ENCODE data around the gene TMPRSS7.
"Not testable (repeated sequence)": the region's sequence is repeated elsewhere in the genome, so short reads cannot be mapped to it uniquely, and the experiment has no call there.

Gene TMPRSS7

GRCh38 chr3:112056451-112056929 is 22.0 kb downstream of the TMPRSS7 start:
- Histone ChIP-seq H3K4ac (ENCODE audit: low read depth in 1 of 2, low read length in 2 of 2) (no peak overlapping the region), H3K9ac (ENCODE audit: low read length) (no peak overlapping the region), H3K4me2 (ENCODE audit: low read length, poor library complexity, severe bottlenecking) (no peak overlapping the region), H4K91ac (ENCODE audit: low read length) (no peak overlapping the region), H3K18ac (ENCODE audit: low read depth in 1 of 2, low read length in 2 of 2) (no peak overlapping the region), H2BK120ac (ENCODE audit: low read depth, low read length) (no peak overlapping the region), H2BK5ac (ENCODE audit: low read depth, low read length, poor library complexity, severe bottlenecking) (no peak overlapping the region), H3K4me1 (ENCODE audit: control insufficient read depth, insufficient read depth, low read depth, low read length) (peaks cover 4% of the 10 kb centered on the region), H2BK15ac (ENCODE audit: low read depth, poor library complexity, severe bottlenecking) (no peak overlapping the region), H3K9me3 (ENCODE audit: control insufficient read depth, low read length) (no peaks in the 10 kb centered on the region), H3K36me3 (ENCODE audit: control insufficient read depth in 1 of 2, insufficient read depth in 2 of 2, low read depth in 1 of 2, low read length in 2 of 2) (no peaks in the 10 kb centered on the region), H2BK12ac (ENCODE audit: low read length in 2 of 2) (no peak overlapping the region), H3K79me1 (replicated peaks; ENCODE audit: low read length, poor library complexity, severe bottlenecking) (no peaks in the 10 kb centered on the region), H3K27ac (ENCODE audit: low read length, poor library complexity, severe bottlenecking) (no peak overlapping the region), H3K4me3 (ENCODE audit: insufficient read depth in 1 of 2, low read depth in 1 of 2, low read length in 2 of 2) (peak overlapping the region in 1 of 2 experiments; percentile 34), H3K23ac (ENCODE audit: low read length in 2 of 2) (no peak overlapping the region), H2AK5ac (ENCODE audit: low read length, severe bottlenecking) (no peak overlapping the region), H4K8ac (ENCODE audit: low read length) (no peak overlapping the region), H3K14ac (ENCODE audit: low read length in 2 of 2) (no peak overlapping the region), H3K27me3 (ENCODE audit: control insufficient read depth in 1 of 2, insufficient read depth in 1 of 2, low read length in 2 of 2) (peaks cover 0 to 7% of the 10 kb centered on the region in 2 experiments), H2AFZ (ENCODE audit: low read depth, low read length) (no peak overlapping the region)
- DNase-seq: peak; percentile 56
- 75% methylated on average over 2 of the region's 6 CpGs for WGBS

GRCh38 chr3:112059497-112059896 is 25.0 kb downstream of the TMPRSS7 start:
- WGBS: 79% methylated on average over 1 of the region's 1 CpG

GRCh38 chr3:112061152-112061551 is 26.6 kb downstream of the TMPRSS7 start:
- H3K18ac ChIP-seq (ENCODE audit: low read depth in 1 of 2, low read length in 2 of 2): no peak overlapping the region
- peak overlapping the region; percentile 24 for H2BK5ac ChIP-seq (ENCODE audit: low read depth, low read length, poor library complexity, severe bottlenecking)

More at GRCh38 chr3:112059497-112059896, 25.0 kb downstream of the TMPRSS7 start:
- Histone ChIP-seq H3K14ac (ENCODE audit: low read length in 2 of 2) (no peak overlapping the region), H3K18ac (ENCODE audit: low read depth in 1 of 2, low read length in 2 of 2) (no peak overlapping the region), H2AFZ (ENCODE audit: low read depth, low read length) (no peak overlapping the region), H2AK5ac (ENCODE audit: low read length, severe bottlenecking) (no peak overlapping the region), H2BK120ac (ENCODE audit: low read depth, low read length) (no peak overlapping the region), H3K4me1 (ENCODE audit: control insufficient read depth, insufficient read depth, low read depth, low read length) (peaks cover 6% of the 10 kb centered on the region), H3K4me3 (ENCODE audit: insufficient read depth in 1 of 2, low read depth in 1 of 2, low read length in 2 of 2) (no peak overlapping the region), H3K9me3 (ENCODE audit: control insufficient read depth, low read length) (no peaks in the 10 kb centered on the region), H2BK12ac (ENCODE audit: low read length in 2 of 2) (no peak overlapping the region), H3K79me1 (replicated peaks; ENCODE audit: low read length, poor library complexity, severe bottlenecking) (no peaks in the 10 kb centered on the region), H3K27ac (ENCODE audit: low read length, poor library complexity, severe bottlenecking) (no peak overlapping the region), H3K27me3 (ENCODE audit: control insufficient read depth in 1 of 2, insufficient read depth in 1 of 2, low read length in 2 of 2) (peaks cover 0 to 7% of the 10 kb centered on the region in 2 experiments), H2BK15ac (ENCODE audit: low read depth, poor library complexity, severe bottlenecking) (no peak overlapping the region), H3K4ac (ENCODE audit: low read depth in 1 of 2, low read length in 2 of 2) (no peak overlapping the region), H3K9ac (ENCODE audit: low read length) (no peak overlapping the region), H4K8ac (ENCODE audit: low read length) (no peak overlapping the region), H3K36me3 (ENCODE audit: control insufficient read depth in 1 of 2, insufficient read depth in 2 of 2, low read depth in 1 of 2, low read length in 2 of 2) (no peaks in the 10 kb centered on the region), H4K91ac (ENCODE audit: low read length) (no peak overlapping the region), H3K23ac (ENCODE audit: low read length in 2 of 2) (no peak overlapping the region), H2BK5ac (ENCODE audit: low read depth, low read length, poor library complexity, severe bottlenecking) (no peak overlapping the region), H3K4me2 (ENCODE audit: low read length, poor library complexity, severe bottlenecking) (no peak overlapping the region)
- DNase-seq: no peak

GRCh38 chr3:112072387-112073060 is 38.0 kb downstream of the TMPRSS7 start:
- DNase-seq; H2BK5ac ChIP-seq (ENCODE audit: low read depth, low read length, poor library complexity, severe bottlenecking); H4K91ac ChIP-seq (ENCODE audit: low read length); H3K36me3 ChIP-seq (ENCODE audit: control insufficient read depth in 1 of 2, insufficient read depth in 2 of 2, low read depth in 1 of 2, low read length in 2 of 2); H3K4me3 ChIP-seq (ENCODE audit: insufficient read depth in 1 of 2, low read depth in 1 of 2, low read length in 2 of 2); H2AK5ac ChIP-seq (ENCODE audit: low read length, severe bottlenecking); H2BK15ac ChIP-seq (ENCODE audit: low read depth, poor library complexity, severe bottlenecking); H2AFZ ChIP-seq (ENCODE audit: low read depth, low read length); H3K14ac ChIP-seq (ENCODE audit: low read length in 2 of 2); H3K23ac ChIP-seq (ENCODE audit: low read length in 2 of 2); H3K79me1 ChIP-seq (replicated peaks; ENCODE audit: low read length, poor library complexity, severe bottlenecking); H3K9me3 ChIP-seq (ENCODE audit: control insufficient read depth, low read length); H4K8ac ChIP-seq (ENCODE audit: low read length); H3K27me3 ChIP-seq (ENCODE audit: control insufficient read depth in 1 of 2, insufficient read depth in 1 of 2, low read length in 2 of 2); H2BK12ac ChIP-seq (ENCODE audit: low read length in 2 of 2); H3K4me1 ChIP-seq (ENCODE audit: control insufficient read depth, insufficient read depth, low read depth, low read length); H2BK120ac ChIP-seq (ENCODE audit: low read depth, low read length); H3K4me2 ChIP-seq (ENCODE audit: low read length, poor library complexity, severe bottlenecking); H3K27ac ChIP-seq (ENCODE audit: low read length, poor library complexity, severe bottlenecking); H3K9ac ChIP-seq (ENCODE audit: low read length); H3K4ac ChIP-seq (ENCODE audit: low read depth in 1 of 2, low read length in 2 of 2): not testable (repeated sequence)
- H3K18ac ChIP-seq (ENCODE audit: low read depth in 1 of 2, low read length in 2 of 2): peak overlapping the region in 1 of 2 experiments; percentile 24
- WGBS: 82% methylated on average over 8 of the region's 8 CpGs

More at GRCh38 chr3:112061152-112061551, 26.6 kb downstream of the TMPRSS7 start:
- Histone ChIP-seq H3K9ac (ENCODE audit: low read length) (no peak overlapping the region), H2AFZ (ENCODE audit: low read depth, low read length) (no peak overlapping the region), H2AK5ac (ENCODE audit: low read length, severe bottlenecking) (no peak overlapping the region), H2BK120ac (ENCODE audit: low read depth, low read length) (no peak overlapping the region), H2BK12ac (ENCODE audit: low read length in 2 of 2) (no peak overlapping the region), H3K9me3 (ENCODE audit: control insufficient read depth, low read length) (no peaks in the 10 kb centered on the region), H3K27me3 (ENCODE audit: control insufficient read depth in 1 of 2, insufficient read depth in 1 of 2, low read length in 2 of 2) (peaks cover 0 to 7% of the 10 kb centered on the region in 2 experiments), H3K4me1 (ENCODE audit: control insufficient read depth, insufficient read depth, low read depth, low read length) (peaks cover 6% of the 10 kb centered on the region), H4K91ac (ENCODE audit: low read length) (no peak overlapping the region), H3K27ac (ENCODE audit: low read length, poor library complexity, severe bottlenecking) (peak overlapping the region; percentile 92), H3K4ac (ENCODE audit: low read depth in 1 of 2, low read length in 2 of 2) (no peak overlapping the region), H4K8ac (ENCODE audit: low read length) (no peak overlapping the region), H3K23ac (ENCODE audit: low read length in 2 of 2) (no peak overlapping the region), H2BK15ac (ENCODE audit: low read depth, poor library complexity, severe bottlenecking) (no peak overlapping the region), H3K36me3 (ENCODE audit: control insufficient read depth in 1 of 2, insufficient read depth in 2 of 2, low read depth in 1 of 2, low read length in 2 of 2) (no peaks in the 10 kb centered on the region), H3K79me1 (replicated peaks; ENCODE audit: low read length, poor library complexity, severe bottlenecking) (no peaks in the 10 kb centered on the region), H3K4me2 (ENCODE audit: low read length, poor library complexity, severe bottlenecking) (no peak overlapping the region), H3K14ac (ENCODE audit: low read length in 2 of 2) (no peak overlapping the region), H3K4me3 (ENCODE audit: insufficient read depth in 1 of 2, low read depth in 1 of 2, low read length in 2 of 2) (no peak overlapping the region)
- DNase-seq: no peak
- 63% methylated on average over 2 of the region's 3 CpGs for WGBS

All from mesenchymal stem cell (in vitro differentiated cells and primary cell).